Measurements from ENCODE around the gene SLC2A9.

SLC2A9 gene

DNA sequence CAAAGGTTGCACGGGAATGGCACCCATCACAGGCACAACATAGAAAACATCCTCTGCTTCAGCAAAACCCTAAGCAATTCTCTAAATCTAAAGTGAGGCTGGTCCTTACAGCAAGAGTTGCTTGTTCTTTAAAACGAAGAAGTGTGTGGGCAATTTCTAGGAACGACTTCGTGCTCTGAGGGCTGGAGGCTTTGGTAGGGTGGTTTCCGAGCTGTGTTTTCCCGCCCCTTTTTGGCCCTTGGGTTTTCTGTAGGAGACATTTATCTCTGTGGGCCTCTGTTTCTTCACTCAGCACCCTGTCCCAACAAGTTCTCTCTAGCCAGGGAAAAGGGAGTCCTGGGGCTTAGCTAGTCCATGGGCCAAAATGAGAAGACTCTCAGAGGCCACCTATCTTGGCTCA is 84.2 kb downstream of the SLC2A9 start:
- TF ChIP-seq GATA2 (IDR thresholded peaks at IDR 0.05; ENCODE audit: low read depth, low read length) (no peak), GATA3 (IDR thresholded peaks at IDR 0.05; ENCODE audit: low read depth, low read length) (no peak)

DNA sequence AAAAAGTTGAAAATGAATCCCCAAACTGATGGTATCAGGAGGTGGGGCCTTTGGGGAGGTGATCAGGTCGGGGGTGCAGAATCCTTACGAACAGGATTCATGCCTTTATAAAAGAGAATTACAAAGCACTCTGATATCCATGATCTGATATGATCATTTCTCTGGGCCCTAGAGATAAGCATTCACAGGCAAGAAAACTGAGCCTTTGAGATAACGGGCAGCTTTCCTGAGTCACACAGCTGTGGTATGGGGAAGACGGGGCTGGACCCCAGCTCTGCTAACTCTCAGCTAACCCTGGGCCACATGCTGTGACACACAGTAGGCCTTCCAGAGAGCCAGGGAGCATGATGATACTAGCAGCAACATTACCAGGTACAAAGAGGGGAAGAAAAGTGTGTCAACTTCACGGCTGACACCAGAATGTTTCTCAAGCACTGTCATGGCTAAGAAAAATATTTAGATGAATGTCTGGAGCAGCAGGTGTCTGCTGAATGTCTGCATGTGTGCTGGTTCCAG is 85.1 kb downstream of the SLC2A9 start:
- TF ChIP-seq GATA2 (IDR thresholded peaks at IDR 0.05; ENCODE audit: low read depth, low read length) (peak; percentile 79), GATA3 (IDR thresholded peaks at IDR 0.05; ENCODE audit: low read depth, low read length) (no peak)

DNA sequence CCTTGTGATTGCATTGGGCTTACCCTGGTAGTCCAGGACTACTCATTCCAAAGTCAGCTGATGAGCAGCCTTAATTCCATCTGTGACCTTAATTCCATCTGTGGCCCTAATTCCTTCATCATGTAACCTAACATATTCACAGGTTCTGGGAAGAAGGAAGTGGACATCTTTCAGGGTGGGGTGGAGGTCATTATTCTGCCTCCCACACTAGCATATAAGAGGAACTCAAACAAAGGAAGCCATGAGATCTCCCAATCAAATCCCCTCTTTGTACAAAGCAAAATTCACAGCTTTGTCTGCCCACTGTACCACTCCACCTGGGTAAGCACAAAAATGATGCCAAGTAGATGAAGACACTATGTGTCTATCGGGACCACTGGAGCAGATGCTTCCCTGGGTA is 87.3 kb downstream of the SLC2A9 start:
- TF ChIP-seq GATA2 (IDR thresholded peaks at IDR 0.05; ENCODE audit: low read depth, low read length), result no peak
- TF ChIP-seq GATA3 (IDR thresholded peaks at IDR 0.05; ENCODE audit: low read depth, low read length), result no peak

DNA sequence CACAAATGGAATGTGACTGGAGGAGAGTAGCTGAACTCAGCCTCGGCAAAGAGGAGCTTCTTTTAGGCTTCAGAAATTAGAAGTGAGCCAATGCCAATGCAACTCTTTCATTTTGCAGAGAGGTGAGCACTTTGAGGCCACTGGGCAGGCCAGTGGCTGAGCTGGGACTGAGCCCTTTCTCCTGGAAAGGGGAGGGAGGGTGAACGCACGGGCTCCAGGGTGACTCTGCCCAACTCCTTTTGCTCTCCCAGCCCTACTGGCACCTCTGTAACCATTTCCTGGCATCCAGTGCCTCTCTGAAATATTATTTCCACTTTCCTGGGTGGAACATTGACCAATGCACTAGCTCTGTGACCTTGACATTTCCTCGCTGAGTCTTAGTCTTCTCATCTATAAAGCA is 88.1 kb downstream of the SLC2A9 start:
- no peak for TF ChIP-seq GATA3 (IDR thresholded peaks at IDR 0.05; ENCODE audit: low read depth, low read length)
- TF ChIP-seq GATA2 (IDR thresholded peaks at IDR 0.05; ENCODE audit: low read depth, low read length), result no peak

DNA sequence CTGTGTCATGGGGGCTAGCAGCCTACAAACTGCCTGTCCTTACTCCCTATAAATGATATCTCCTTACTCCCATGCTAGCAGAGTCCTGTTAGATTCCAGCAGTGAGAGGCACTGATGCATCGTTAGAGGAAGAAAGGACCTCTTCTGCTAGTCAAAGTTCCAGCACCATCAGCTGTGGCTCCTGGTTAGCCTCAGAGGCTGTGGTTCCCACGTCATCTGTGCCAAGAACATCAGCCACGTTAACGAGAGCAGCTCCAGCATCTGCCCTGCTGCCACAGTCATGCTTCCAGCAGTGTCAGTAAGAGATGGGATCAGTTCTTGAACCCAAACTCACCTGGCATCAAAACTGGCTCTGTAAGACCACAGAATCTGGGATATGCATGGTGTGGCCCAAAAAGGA is 88.5 kb downstream of the SLC2A9 start:
- TF ChIP-seq GATA3 (IDR thresholded peaks at IDR 0.05; ENCODE audit: low read depth, low read length) (no peak), GATA2 (IDR thresholded peaks at IDR 0.05; ENCODE audit: low read depth, low read length) (no peak)

GRCh38 chr4:9931146-9931545 is 90.2 kb downstream of the SLC2A9 start:
- TF ChIP-seq GATA3 (IDR thresholded peaks at IDR 0.05; ENCODE audit: low read depth, low read length), result no peak
- no peak for TF ChIP-seq GATA2 (IDR thresholded peaks at IDR 0.05; ENCODE audit: low read depth, low read length)

GRCh38 chr4:9929111-9929510 is 92.2 kb downstream of the SLC2A9 start:
- no peak for TF ChIP-seq GATA2 (IDR thresholded peaks at IDR 0.05; ENCODE audit: low read depth, low read length)
- TF ChIP-seq GATA3 (IDR thresholded peaks at IDR 0.05; ENCODE audit: low read depth, low read length), result no peak

DNA sequence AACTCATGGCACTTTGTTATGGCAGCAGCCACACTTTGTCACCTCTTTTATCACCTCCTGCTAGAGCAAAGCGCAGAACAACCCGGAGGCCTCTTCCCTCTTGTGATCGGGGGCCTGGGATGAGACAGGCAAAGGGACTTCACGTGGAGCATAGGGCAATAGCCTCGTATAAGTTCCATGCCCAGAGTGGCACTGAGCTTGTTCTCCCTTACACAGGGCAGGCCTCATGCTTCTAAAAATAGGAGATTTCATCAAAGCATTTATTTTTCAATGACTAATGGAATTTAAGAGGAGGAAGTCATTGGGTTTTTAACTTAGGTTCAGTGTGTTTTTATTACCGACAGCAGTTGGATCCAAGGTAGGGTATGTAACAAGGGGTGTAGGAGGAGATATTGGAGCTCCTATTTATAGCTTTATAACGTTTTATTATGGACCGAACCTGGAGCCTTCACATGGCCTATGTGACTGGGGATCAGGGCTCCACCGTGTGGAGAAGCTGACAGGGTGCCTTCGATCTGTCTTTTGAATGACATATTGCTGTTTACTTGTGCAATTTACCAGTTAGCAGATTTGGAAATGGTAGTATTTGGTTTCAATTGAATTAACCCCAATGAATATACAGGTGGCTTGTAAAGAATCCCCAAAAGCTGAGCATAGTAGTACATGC is 93.8 kb downstream of the SLC2A9 start:
- TF ChIP-seq GATA2 (IDR thresholded peaks at IDR 0.05; ENCODE audit: low read depth, low read length) (no peak), GATA3 (IDR thresholded peaks at IDR 0.05; ENCODE audit: low read depth, low read length) (no peak)

GRCh38 chr4:9926586-9926985 is 94.7 kb downstream of the SLC2A9 start:
- TF ChIP-seq GATA2 (IDR thresholded peaks at IDR 0.05; ENCODE audit: low read depth, low read length) (no peak), GATA3 (IDR thresholded peaks at IDR 0.05; ENCODE audit: low read depth, low read length) (no peak)

GRCh38 chr4:9925750-9926439 is 95.4 kb downstream of the SLC2A9 start:
- TF ChIP-seq GATA2 (IDR thresholded peaks at IDR 0.05; ENCODE audit: low read depth, low read length) (no peak), GATA3 (IDR thresholded peaks at IDR 0.05; ENCODE audit: low read depth, low read length) (no peak)

- no peak for TF ChIP-seq GATA3 (IDR thresholded peaks at IDR 0.05; ENCODE audit: low read depth, low read length)
- no peak for TF ChIP-seq GATA2 (IDR thresholded peaks at IDR 0.05; ENCODE audit: low read depth, low read length)
Observed at GRCh38 chr4:9924750-9925149, 96.5 kb downstream of the SLC2A9 start.

- TF ChIP-seq GATA3 (IDR thresholded peaks at IDR 0.05; ENCODE audit: low read depth, low read length) (no peak), GATA2 (IDR thresholded peaks at IDR 0.05; ENCODE audit: low read depth, low read length) (no peak)
Observed at GRCh38 chr4:9923195-9923812, 98.0 kb downstream of the SLC2A9 start.

DNA sequence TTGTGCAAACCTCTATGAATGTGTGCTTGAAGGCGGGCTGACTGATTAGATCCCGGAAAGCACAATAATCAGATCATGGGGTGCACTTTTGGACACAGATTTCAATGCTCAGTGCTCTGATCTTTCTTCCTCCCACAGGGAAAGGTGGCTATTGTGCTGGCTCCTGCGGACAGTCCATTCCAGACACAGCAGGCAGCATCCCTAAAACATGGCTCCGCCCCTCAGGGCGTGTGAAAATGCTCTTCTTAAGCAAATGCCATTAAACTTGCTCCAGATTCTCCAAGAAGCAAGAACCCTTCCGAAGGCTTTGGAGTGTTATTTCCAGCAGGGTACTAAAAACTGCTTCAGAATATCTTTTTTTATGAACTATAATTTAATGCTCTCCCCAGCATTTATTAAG is 100.0 kb downstream of the SLC2A9 start:
- TF ChIP-seq GATA3 (IDR thresholded peaks at IDR 0.05; ENCODE audit: low read depth, low read length) (no peak), GATA2 (IDR thresholded peaks at IDR 0.05; ENCODE audit: low read depth, low read length) (no peak)

DNA sequence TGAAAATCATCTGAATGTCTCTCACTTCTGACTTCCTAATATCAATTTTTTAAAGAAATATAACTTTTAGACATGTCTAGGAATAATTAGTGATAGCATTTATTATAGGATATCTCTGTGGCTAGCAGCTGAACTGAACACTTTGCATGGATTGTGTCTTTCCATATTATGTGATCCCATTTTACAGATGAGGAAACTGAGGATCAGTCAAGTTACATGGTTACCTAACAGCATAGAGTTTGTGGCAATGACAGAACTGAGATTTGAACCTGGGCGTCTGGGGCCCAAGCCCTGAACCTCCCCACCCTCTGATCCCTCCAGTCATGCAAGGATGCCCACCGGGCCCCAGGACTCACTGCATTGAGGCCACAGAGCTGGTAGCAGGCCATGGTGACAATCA is 101.3 kb downstream of the SLC2A9 start:
- TF ChIP-seq GATA3 (IDR thresholded peaks at IDR 0.05; ENCODE audit: low read depth, low read length), result no peak
- TF ChIP-seq GATA2 (IDR thresholded peaks at IDR 0.05; ENCODE audit: low read depth, low read length), result no peak

GRCh38 chr4:9919047-9919446 is 102.2 kb downstream of the SLC2A9 start:
- TF ChIP-seq GATA2 (IDR thresholded peaks at IDR 0.05; ENCODE audit: low read depth, low read length) (no peak), GATA3 (IDR thresholded peaks at IDR 0.05; ENCODE audit: low read depth, low read length) (no peak)

Data from SH-SY5Y (cell line).